OCI-LY1 (cell line): ENCODE results near the gene USP54.

ENCODE experiments used
- H2AFZ ChIP-seq: fragments of 200-600 bp; sonication (generic), shearing (Covaris generic); 2 replicates; pipeline ENCODE4 v1.6.0; 2014; ENCODE audit warnings: antibody characterized with exemption, mild to moderate bottlenecking, low read length
- H3F3A ChIP-seq: fragments of 200-600 bp; sonication (generic), shearing (Covaris generic); 2 replicates; pipeline ENCODE4 v1.6.0; 2014; ENCODE audit warnings: mild to moderate bottlenecking, antibody characterized with exemption, low read length, moderate library complexity; ENCODE audit not compliant: insufficient read depth
- H3K27ac ChIP-seq: fragments of 200-600 bp; sonication (generic); 2 replicates; pipeline ENCODE4 v1.5.1; 2014; ENCODE audit warnings: low read length, mixed run types, mild to moderate bottlenecking, low read depth; ENCODE audit not compliant: poor library complexity, severe bottlenecking
- H3K27me3 ChIP-seq: fragments of 200-600 bp; sonication (generic); 2 replicates; pipeline ENCODE4 v1.6.0; 2014; ENCODE audit warnings: antibody characterized with exemption, mild to moderate bottlenecking, low read length, moderate library complexity; ENCODE audit not compliant: insufficient read depth
- H3K36me3 ChIP-seq: fragments of 200-600 bp; sonication (generic); 2 replicates; pipeline ENCODE4 v1.6.1; 2014; ENCODE audit warnings: mild to moderate bottlenecking, antibody characterized with exemption, low read length, moderate library complexity, mixed read lengths; ENCODE audit not compliant: insufficient read depth
- H3K4me1 ChIP-seq: fragments of 200-600 bp; sonication (generic); 2 replicates; pipeline ENCODE4 v1.5.1; 2014; ENCODE audit warnings: mild to moderate bottlenecking, low read length, moderate library complexity; ENCODE audit not compliant: insufficient read depth, severe bottlenecking
- H3K4me2 ChIP-seq: fragments of 200-600 bp; sonication (generic), shearing (Covaris generic); 2 replicates; pipeline ENCODE4 v1.6.1; 2014; ENCODE audit warnings: low read length
- H3K4me3 ChIP-seq: fragments of 200-600 bp; sonication (generic); 2 replicates; pipeline ENCODE4 v1.5.1; 2014; ENCODE audit warnings: low read length, low read depth, mild to moderate bottlenecking, mixed read lengths; ENCODE audit not compliant: poor library complexity, severe bottlenecking
- H3K79me2 ChIP-seq: fragments of 200-600 bp; shearing (Covaris generic); 2 replicates; pipeline ENCODE4 v1.6.1; 2016; ENCODE audit warnings: mixed run types, low read length, mixed read lengths; ENCODE audit not compliant: insufficient read depth
- H3K9ac ChIP-seq: fragments of 200-600 bp; sonication (generic), shearing (Covaris generic); 2 replicates; pipeline ENCODE4 v1.6.1; 2014; ENCODE audit warnings: mild to moderate bottlenecking, low read length, mixed read lengths
- H3K9me2 ChIP-seq: fragments of 200-600 bp; sonication (generic), shearing (Covaris generic); 2 replicates; pipeline ENCODE4 v1.6.1; 2014; ENCODE audit warnings: low read depth, mild to moderate bottlenecking, low read length, mixed read lengths
- H3K9me3 ChIP-seq: fragments of 200-600 bp; shearing (Covaris generic); 2 replicates; pipeline ENCODE4 v1.6.1; 2014; ENCODE audit warnings: low read length, mixed read lengths
- H4K20me1 ChIP-seq: fragments of 200-600 bp; sonication (generic), shearing (Covaris generic); 2 replicates; pipeline ENCODE4 v1.6.0; 2016; ENCODE audit warnings: mild to moderate bottlenecking, low read length; ENCODE audit not compliant: insufficient read depth
- EZH2 ChIP-seq: fragments of 200-600 bp; sonication (generic), shearing (Covaris generic); IDR thresholded peaks from 2 replicates; pipeline ENCODE4 v1.8.0; 2017; ENCODE audit warnings: borderline replicate concordance, mixed run types, mild to moderate bottlenecking, antibody characterized with exemption, low read length, moderate library complexity, mixed read lengths
- TF ChIP-seq, protein P1 (sequence below): fragments of 200-600 bp; sonication (generic), shearing (Covaris generic); IDR thresholded peaks from 2 replicates; pipeline ENCODE4 v1.5.1; 2017; ENCODE audit warnings: mild to moderate bottlenecking, antibody characterized with exemption, low read length, moderate library complexity, mixed read lengths

The USP54 gene

DNA sequence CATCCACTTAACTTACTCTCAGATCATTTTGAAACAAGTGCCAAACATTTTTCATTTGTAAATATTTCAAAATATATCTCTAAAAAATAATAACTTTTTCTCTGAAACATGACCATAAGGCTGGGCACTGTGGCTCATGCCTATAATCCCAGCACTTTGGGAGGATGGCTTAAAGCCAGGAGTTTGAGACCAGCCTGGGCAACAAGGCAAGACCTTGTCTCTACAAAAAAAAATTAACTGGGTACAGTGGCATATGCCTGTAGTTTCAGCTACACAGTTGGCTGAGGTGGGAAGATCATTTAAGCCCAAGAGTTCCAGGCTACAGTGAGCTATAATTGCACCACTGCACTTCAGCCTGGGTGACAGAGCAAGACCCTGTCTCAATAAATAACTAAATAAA lies 36.4 kb downstream of the USP54 start:
- Histone ChIP-seq H3K27me3 (no peaks in the 10 kb centered on the region), H3K36me3 (no peaks in the 10 kb centered on the region), H4K20me1 (no peaks in the 10 kb centered on the region), H3K9me3 (no peaks in the 10 kb centered on the region), H3K27ac (no peak overlapping the region), H3K79me2 (no peaks in the 10 kb centered on the region), H3K9me2 (no peaks in the 10 kb centered on the region), H3K4me3 (no peak overlapping the region), H3K4me1 (no peaks in the 10 kb centered on the region), H3F3A (no peaks in the 10 kb centered on the region), H3K9ac (no peak overlapping the region), H2AFZ (no peak overlapping the region), H3K4me2 (no peak overlapping the region)
- TF ChIP-seq, protein P1, sequence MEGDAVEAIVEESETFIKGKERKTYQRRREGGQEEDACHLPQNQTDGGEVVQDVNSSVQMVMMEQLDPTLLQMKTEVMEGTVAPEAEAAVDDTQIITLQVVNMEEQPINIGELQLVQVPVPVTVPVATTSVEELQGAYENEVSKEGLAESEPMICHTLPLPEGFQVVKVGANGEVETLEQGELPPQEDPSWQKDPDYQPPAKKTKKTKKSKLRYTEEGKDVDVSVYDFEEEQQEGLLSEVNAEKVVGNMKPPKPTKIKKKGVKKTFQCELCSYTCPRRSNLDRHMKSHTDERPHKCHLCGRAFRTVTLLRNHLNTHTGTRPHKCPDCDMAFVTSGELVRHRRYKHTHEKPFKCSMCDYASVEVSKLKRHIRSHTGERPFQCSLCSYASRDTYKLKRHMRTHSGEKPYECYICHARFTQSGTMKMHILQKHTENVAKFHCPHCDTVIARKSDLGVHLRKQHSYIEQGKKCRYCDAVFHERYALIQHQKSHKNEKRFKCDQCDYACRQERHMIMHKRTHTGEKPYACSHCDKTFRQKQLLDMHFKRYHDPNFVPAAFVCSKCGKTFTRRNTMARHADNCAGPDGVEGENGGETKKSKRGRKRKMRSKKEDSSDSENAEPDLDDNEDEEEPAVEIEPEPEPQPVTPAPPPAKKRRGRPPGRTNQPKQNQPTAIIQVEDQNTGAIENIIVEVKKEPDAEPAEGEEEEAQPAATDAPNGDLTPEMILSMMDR: no peak
- TF ChIP-seq EZH2: no peak

DNA sequence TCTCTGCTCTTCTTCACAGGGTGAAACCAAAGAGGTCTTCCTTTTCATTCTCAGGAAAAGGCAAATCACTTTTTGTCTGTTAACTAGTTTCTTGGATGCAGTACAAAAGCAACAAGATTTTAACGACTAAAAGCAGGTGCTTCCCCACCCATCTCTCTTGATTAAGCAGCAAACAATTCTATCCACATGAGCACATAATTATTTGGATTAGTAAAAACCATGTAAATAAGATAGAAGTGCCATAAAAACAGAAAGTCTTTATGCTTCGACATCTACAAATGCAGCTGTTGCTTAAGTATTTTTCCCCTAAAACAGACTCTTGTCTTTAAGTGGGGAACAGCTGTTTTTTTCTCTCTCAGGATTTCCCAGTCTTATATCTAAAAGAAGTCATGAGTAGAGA lies 37.4 kb downstream of the USP54 start:
- Histone ChIP-seq H3F3A (no peaks in the 10 kb centered on the region), H3K4me3 (no peak overlapping the region), H3K9me2 (no peaks in the 10 kb centered on the region), H3K4me1 (no peaks in the 10 kb centered on the region), H3K27me3 (no peaks in the 10 kb centered on the region), H3K36me3 (no peaks in the 10 kb centered on the region), H3K27ac (no peak overlapping the region), H2AFZ (no peak overlapping the region), H3K9me3 (no peaks in the 10 kb centered on the region), H4K20me1 (no peaks in the 10 kb centered on the region), H3K4me2 (no peak overlapping the region), H3K9ac (no peak overlapping the region), H3K79me2 (no peaks in the 10 kb centered on the region)
- TF ChIP-seq, protein P1: no peak
- no peak for TF ChIP-seq EZH2

DNA sequence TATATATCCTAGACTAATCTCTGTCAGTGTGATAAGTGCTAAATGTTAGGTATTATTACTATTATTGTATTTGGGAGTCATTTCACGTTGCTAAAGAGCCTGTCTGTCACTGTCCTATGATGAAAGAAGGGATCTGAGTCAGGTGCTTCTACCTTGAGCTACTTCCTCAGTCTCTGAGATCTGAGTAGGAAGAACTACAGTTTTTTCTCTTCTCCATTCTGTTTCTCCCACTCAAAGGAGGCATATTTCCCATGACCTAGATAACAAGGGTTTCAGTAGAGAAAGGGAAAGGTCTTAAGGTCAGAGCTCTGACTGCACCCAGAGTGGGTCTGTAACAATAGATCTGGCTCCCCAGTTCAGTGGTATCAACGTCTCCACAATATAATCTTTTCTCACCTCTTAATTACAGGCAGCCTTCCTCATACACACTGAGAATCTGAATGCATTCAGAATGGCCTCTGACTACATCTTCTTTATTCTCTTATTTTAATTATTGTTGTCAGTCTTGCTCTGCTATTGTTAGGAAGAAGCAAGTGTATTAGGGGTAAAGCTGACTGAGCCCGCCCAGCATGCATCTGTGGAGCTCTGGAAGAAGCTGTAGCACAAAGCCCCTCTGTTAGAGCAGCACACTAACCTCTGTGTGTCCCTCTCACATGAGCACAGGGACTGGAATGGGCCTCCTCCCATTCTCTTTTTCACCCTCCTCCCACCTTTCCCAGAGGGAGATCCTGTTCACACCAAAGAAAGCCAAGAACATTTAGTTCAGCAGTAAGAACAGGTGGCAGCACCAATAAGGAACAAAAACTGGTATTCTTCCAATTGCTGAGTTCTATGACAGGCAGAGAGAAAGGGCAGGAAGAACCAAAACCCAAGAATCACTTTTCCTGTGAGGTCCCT lies 38.1 kb downstream of the USP54 start:
- H3F3A ChIP-seq: no peaks in the 10 kb centered on the region
- no peaks in the 10 kb centered on the region for H3K79me2 ChIP-seq
- no peaks in the 10 kb centered on the region for H3K36me3 ChIP-seq
- H3K4me1 ChIP-seq: no peaks in the 10 kb centered on the region
- H3K9me2 ChIP-seq: no peaks in the 10 kb centered on the region
- H3K4me2 ChIP-seq: no peak overlapping the region
- no peak overlapping the region for H2AFZ ChIP-seq
- H3K9ac ChIP-seq: no peak overlapping the region
- no peaks in the 10 kb centered on the region for H3K9me3 ChIP-seq
- H3K27ac ChIP-seq: no peak overlapping the region
- TF ChIP-seq EZH2: no peak
- TF ChIP-seq, protein P1: no peak
- no peak overlapping the region for H3K4me3 ChIP-seq
- H3K27me3 ChIP-seq: no peaks in the 10 kb centered on the region
- no peaks in the 10 kb centered on the region for H4K20me1 ChIP-seq
